Type B pancreatic cell (in vitro differentiated cells): ENCODE results near the gene GDPD4. TPM values are rescaled to one million over a fixed set of nuclear protein-coding genes. Genes with fewer than 3 reads are reported as not detected.

Experiments used
- DNase-seq: peaks from one replicate; pipeline ENCODE4 v3.0.0; 2021; ENCODE audit warnings: mixed read lengths; ENCODE audit not compliant: unreplicated experiment; ENCODE audit errors: extremely low spot score
- H3K27ac Mint-ChIP-seq: 2 replicates; pipeline ENCODE4 v1.8.0; 2021; ENCODE audit warnings: mild to moderate bottlenecking, mixed read lengths
- H3K27me3 Mint-ChIP-seq: 2 replicates; pipeline ENCODE4 v1.8.0; 2021; ENCODE audit warnings: mixed read lengths
- H3K36me3 Mint-ChIP-seq: 2 replicates; pipeline ENCODE4 v1.8.0; 2021; ENCODE audit warnings: mixed read lengths
- H3K4me1 Mint-ChIP-seq: one replicate; pipeline ENCODE4 v1.8.0; 2021; ENCODE audit warnings: mixed read lengths; ENCODE audit not compliant: unreplicated experiment
- H3K4me3 Mint-ChIP-seq: 2 replicates; pipeline ENCODE4 v1.8.0; 2021; ENCODE audit warnings: mild to moderate bottlenecking, mixed read lengths
- H3K9me3 Mint-ChIP-seq: 2 replicates; pipeline ENCODE4 v1.8.0; 2021; ENCODE audit warnings: mixed read lengths
- CTCF ChIP-seq: fragments of 200-600 bp; sonication (generic); conservative IDR thresholded peaks from 2 replicates; pipeline ENCODE4 v1.5.0; 2021; ENCODE audit warnings: antibody characterized with exemption, mild to moderate bottlenecking
- total RNA-seq: library from RNA; stranded (reverse); gene quantifications from 2 replicates; pipeline ENCODE4 v1.2.1, GENCODE V29; 2021; ENCODE audit warnings: low replicate concordance

Gene GDPD4
- total RNA-seq, 1 donor from 2014 or later, result not detected

GRCh38 chr11:77269484-77270123, 31.9 kb downstream of the GDPD4 start:
- no peak for TF ChIP-seq CTCF
- no peaks in the 10 kb centered on the region for H3K36me3 Mint-ChIP-seq
- H3K4me3 Mint-ChIP-seq, result no peak overlapping the region
- H3K27me3 Mint-ChIP-seq, result peaks cover 3% of the 10 kb centered on the region
- H3K9me3 Mint-ChIP-seq, result no peaks in the 10 kb centered on the region
- no peaks in the 10 kb centered on the region for H3K4me1 Mint-ChIP-seq
- DNase-seq, result no peak
- no peak overlapping the region for H3K27ac Mint-ChIP-seq

GRCh38 chr11:77267962-77268361, 33.5 kb downstream of the GDPD4 start:
- no peaks in the 10 kb centered on the region for H3K36me3 Mint-ChIP-seq
- DNase-seq, result no peak
- no peak overlapping the region for H3K27ac Mint-ChIP-seq
- no peaks in the 10 kb centered on the region for H3K4me1 Mint-ChIP-seq
- no peak overlapping the region for H3K4me3 Mint-ChIP-seq
- peaks cover 3% of the 10 kb centered on the region for H3K27me3 Mint-ChIP-seq
- H3K9me3 Mint-ChIP-seq, result no peaks in the 10 kb centered on the region
- TF ChIP-seq CTCF, result no peak

- TF ChIP-seq CTCF, result no peak
- Mint-ChIP-seq H3K9me3 (no peaks in the 10 kb centered on the region), H3K36me3 (no peaks in the 10 kb centered on the region), H3K27me3 (peaks cover 3% of the 10 kb centered on the region), H3K4me1 (no peaks in the 10 kb centered on the region), H3K4me3 (no peak overlapping the region), H3K27ac (no peak overlapping the region)
- no peak for DNase-seq
These were observed 34.7 kb downstream of the GDPD4 start for GRCh38 chr11:77266766-77267165.

GRCh38 chr11:77262803-77263202, 38.7 kb downstream of the GDPD4 start:
- no peaks in the 10 kb centered on the region for H3K9me3 Mint-ChIP-seq

GRCh38 chr11:77259641-77260040, 41.8 kb downstream of the GDPD4 start:
- Mint-ChIP-seq H3K27me3 (no peaks in the 10 kb centered on the region), H3K36me3 (no peaks in the 10 kb centered on the region), H3K27ac (no peak overlapping the region), H3K4me3 (no peak overlapping the region), H3K4me1 (no peaks in the 10 kb centered on the region), H3K9me3 (no peaks in the 10 kb centered on the region)
- no peak for DNase-seq
- TF ChIP-seq CTCF, result no peak

More at GRCh38 chr11:77262803-77263202, 38.7 kb downstream of the GDPD4 start:
- Mint-ChIP-seq H3K27me3 (peaks cover 3% of the 10 kb centered on the region), H3K4me3 (no peak overlapping the region), H3K36me3 (no peaks in the 10 kb centered on the region), H3K27ac (no peak overlapping the region), H3K4me1 (no peaks in the 10 kb centered on the region)
- no peak for DNase-seq
- no peak for TF ChIP-seq CTCF
